A172 (cell line): ENCODE measurements around the gene ARMC8. TPM values are rescaled to one million over a fixed set of nuclear protein-coding genes. Genes with fewer than 3 reads are reported as not detected.

Source experiments
- DNase-seq: peaks from one replicate; pipeline ENCODE4 v3.0.0-alpha.2; 2015; ENCODE audit warnings: low spot score
- total RNA-seq: library from RNA; depleted of rRNA; stranded (reverse); fragments of >200 nt; shearing (Covaris generic); gene quantifications from 2 replicates; pipeline ENCODE4 v1.2.3, GENCODE V29; 2014

Gene ARMC8
- total RNA-seq, 1 experiment from 2014 or later: 65.1 TPM

DNA sequence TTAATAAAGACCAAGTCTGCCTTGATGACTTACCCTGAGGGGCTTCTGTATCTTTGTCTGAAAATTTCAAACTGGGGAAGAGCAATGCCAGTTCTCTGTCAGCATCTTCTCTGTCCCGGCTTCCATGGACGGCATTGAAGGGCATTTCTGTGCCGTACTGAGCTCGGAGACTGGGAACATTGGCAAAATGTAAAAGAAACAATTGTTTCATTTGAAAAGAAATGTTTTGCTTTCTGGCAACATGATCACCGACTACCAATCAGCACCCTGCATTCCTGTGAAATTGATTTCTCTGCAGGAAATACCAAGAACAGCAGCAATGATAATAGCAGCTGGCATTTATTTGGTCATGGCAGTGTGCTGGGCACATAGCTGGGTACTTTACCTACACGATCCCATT, 116.4 kb downstream of the ARMC8 start:
- no peak for DNase-seq

DNA sequence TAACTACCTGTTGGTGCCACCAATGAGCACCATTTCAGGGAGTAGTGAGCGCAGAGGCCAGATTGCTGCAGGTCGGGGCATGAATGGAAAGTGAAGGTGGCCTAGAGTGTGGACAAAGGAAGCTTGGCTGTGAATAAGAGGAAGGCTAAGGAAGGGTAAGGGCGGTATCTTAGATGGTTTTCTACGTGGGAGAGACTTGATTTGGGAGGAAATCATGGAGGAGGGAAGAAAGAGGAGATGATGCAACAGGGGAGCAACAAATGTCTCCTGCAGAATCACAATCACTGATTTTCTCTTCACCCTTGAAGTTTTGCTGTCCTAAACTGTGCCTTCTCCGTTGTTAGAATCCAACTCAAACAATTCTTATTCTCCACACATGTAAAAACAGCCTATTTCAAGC, 120.8 kb downstream of the ARMC8 start:
- no peak for DNase-seq

DNA sequence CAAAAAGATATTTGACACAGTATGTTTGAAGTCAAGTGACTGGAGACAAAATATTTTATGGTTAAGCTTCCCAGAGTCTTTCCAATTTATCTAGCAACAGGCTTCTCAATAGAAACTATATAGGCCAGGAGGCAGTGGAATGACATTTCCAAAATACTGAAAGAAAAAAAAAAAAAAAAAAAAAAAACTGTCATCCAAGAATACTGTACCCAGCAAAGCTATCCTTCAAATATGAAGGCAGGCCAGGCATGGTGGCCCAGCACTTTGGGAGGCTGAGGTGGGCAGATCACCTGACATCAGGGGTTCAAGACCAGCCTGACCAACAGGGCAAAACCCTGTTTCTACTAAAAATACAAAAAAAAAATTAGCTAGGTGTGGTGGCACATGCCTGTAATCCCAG, 121.7 kb downstream of the ARMC8 start:
- DNase-seq: no peak

DNA sequence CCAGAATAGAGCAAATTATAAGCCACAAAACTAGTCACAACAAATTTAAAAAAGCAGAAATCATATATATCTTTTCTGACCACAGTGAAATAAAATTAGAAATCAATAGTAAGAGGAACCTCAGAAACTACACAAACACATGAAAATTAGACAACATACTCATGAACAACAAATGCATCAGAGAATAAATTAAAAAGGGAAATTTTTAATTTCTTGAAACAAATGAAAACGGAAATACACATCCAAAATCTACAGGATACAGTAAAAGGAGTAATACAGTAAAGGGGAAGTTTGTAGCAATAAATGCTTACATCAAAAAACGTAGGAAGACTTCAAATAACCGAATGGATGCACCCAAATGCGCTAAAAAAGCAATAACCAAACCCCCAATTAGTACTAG, 123.4 kb downstream of the ARMC8 start:
- no peak for DNase-seq

DNA sequence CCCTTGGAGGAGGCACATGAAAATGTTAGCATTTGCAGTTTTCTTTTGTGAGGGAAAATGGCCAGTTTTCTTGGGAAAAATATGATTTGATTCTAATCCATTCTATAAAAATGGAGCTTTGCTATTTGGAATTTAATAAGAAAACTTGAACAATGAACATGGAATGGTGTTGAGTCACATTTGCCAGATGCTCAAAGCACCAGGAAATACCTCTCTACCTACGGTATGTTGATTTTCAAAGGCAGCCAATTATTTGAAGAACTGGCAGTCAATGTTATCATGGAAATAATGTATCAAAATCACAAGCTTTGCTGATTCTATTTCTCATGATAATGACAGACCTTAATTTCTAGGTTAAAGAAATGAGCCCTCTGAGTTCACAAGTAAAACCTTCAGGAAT, 127.7 kb downstream of the ARMC8 start:
- DNase-seq: no peak

DNA sequence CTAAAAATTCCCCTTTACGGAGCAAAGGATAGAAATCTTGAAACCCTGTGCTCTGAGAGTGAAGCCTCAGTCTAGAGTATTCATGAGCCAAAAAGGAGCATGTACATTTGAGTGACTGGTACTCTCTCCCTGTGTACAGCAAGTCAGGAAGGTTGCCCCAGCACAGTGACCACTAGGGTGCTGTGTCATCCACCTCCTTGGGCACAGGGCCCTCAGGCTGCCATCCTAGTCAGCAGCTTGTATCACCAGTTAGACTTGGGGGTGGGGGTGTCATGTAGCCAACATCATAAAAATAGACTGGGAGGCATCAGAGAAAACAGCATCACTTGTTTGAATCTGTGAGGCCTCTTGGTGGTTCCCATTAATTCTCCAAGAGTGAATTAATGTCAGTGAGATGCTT, 130.6 kb downstream of the ARMC8 start:
- DNase-seq: no peak

DNA sequence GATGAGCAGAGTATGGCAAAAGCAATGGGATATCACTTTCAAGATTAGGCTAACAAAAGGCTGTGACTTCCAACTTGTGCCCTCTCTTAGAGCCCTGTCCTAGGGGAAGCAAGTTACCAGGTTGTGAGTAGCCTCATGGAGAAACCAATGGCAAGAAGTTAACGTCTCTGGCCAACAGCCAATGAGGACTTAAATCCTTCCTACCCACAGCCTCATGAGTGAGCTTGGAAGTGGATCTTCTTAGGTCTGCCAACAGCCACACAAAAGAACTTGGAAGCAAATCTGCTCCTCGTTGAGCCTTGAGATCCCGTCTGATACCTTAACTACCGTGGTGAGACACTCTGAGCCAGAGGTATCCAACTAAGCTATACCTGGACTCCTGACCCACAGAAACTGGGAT, 136.9 kb downstream of the ARMC8 start:
- no peak for DNase-seq

DNA sequence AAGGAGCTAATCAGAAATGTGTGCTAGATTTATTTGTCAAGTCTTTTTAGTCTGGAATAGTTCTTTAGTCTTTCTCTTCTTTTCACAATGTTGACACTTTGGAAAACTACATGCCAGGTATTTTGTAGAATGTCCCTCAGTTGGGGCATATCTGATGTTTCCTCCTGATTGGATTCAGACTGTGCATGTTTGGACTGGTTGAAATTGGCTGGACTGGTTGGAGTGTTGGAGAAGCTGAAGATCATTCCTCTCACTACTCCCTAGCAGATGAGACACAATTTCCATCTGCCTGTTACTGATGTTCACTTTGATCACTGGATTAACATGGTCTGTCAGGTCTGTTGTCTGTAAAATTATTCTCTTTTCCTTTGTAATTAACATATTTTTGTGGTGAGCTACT, 138.9 kb downstream of the ARMC8 start:
- DNase-seq: no peak

DNA sequence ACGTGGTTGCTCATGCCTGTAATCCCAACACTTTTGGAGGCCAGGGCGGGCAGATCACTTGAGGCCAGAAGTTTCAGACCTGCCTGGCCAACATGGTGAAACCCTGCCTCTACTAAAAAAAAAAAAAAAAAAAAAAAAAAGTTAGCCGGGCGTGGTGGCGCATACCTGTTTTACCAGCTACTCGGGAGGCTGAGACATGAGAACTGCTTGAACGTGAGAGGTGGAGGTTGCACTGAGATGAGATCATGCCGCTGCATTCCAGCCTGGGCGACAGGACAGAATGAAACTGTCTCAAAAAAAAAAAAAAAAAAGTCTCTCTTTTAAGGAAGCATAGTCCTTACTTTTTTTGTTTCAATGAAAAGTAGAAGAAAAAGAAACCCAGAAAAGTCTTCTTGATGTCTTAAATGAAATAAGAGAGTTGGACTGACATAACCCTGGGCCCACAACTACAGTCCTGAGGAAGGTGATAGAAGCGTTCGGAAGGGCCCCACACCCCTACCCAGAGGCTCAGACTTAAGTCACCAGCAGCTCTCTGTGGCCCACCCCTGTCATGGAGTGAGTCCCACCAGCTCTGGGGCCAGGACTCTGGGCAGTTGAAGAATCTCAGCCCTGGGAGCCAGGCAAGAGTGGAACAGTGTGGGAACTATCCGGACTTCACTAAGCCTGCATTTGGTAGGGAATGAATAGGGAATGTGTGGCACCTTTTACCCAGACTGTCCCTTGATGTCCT, 139.9 kb downstream of the ARMC8 start:
- no peak for DNase-seq

DNA sequence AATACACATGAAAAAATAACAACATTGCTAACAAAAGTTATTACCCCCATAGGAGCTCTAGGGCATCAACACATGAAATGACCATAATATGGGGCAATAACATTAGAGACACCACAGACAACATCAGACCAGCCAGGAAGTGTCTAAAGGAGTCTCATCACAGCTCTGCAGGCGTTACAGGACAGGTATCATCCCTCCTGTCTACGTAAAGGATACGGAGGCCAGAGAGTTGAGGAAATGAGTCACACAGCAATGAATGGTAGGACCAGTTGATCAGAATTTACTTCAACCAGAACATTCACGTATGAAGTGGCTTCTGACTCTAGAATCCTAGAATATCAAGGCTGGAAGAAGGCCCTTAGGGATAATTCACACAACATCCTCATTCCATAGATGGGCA, 140.7 kb downstream of the ARMC8 start:
- no peak for DNase-seq

DNA sequence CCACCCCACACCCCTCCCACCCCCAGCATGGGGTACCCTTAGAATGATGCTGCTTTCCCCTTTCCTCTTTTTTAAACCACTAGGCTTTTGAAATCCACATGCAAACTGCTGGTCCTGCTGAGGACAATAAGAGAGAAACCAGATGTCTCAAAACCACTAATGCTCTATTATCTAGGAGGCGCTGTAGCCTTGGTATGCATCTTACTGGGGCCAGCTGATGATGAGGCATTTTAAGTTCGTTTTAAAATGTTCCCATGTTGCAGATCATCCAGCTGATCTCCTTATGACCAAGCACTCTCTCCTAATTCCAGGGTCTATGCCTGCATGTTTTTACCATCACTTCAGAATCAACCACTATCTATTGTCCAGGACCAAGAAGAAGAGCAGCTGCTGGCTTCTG, 141.2 kb downstream of the ARMC8 start:
- DNase-seq: no peak

DNA sequence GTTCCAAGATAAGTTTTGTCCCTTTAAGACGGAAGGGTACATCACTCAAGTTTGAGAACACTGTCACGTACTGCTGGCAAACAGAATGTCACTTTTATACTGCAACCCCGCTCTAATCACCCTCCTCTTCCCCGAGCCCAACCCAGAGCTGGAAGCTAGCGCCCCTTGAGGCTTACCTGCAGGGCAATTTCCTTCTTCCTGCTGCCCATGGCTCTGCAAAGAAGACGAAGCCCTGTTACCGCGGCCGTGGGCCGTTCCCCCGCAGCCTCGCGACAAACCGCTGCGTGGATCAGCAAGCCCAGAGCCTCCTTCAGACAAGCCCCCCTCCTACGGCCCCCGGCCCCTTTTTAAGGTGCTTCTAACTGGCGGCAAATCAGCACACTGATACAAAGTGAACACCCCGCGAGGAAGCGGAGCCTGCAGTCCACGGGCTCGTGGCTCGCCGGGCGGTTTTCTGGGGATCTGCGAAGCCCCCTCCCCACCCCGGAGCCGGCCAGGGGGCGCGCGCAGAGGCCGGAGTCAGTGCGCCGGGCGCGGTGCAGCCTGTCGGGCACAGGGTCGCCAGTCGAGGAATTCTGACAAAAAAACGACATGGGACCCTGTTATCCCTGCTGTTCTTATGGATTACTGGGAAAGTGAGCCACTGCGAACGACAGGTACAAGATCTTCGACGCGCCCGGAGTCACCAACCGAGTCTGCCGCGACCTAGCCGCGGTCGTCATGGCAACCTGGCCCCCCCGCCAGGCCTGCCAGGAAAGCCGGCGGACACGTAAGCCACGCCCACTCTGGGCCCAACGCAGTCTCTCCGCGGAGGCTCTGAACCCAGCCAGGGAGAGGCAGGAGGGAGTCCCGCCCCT, 142.3 kb downstream of the ARMC8 start, which contains the start of gene NME9:
Gene NME9, minus strand, starts transcription at position 725 of the 857 bp plus-strand sequence. Its CDS starts 516 bp downstream, at position 209.
- peak; percentile 76 for DNase-seq

DNA sequence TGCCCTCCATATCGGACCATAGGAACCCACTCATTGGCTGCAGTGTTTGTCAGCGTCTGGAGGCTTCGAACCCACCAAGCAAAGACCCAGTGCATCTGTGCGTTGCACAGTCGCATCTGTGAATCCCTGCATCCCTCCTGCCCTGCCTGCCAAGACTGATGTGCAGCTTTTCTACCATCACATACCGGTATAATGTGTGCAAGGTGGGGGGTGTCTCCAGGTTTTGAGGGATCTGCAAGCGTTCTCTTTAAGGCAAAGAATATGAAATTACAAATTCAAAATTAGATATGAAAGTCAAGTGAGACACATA, 142.8 kb downstream of the ARMC8 start:
- DNase-seq: no peak

DNA sequence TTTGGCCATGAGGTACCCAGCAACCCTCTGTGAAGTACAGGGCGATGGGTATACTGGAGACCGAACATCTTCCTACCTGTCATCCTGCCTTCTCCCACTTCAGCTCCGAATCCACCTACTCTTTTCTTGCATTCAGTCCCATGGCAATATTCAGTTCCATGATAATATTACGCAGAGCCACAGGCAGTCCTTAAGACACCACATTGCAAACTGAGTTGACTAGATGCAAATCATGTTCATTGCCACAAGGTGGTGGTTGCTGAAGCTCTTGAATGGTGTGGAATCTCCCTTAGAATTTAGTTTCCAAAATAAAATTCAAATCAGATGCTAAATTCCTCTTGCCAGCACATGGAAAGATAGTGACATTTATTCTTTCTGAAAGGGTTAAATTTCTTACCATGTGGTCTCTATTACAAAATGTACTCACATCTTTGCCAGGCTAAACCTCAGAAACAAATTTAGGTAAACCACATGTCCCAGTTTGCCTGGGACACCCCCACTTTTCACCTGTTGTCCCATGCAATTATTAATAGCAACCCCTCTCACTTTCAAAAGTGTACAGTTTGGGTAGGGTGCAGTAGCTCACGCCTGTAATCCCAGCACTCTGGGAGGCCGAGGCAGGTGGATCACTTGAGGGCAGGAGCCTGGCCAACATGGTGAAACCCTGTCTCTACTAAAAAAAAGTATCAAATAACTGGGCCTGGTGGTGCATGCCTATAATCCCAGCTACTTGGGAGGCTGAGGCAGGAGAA, 144.2 kb downstream of the ARMC8 start:
- no peak for DNase-seq

DNA sequence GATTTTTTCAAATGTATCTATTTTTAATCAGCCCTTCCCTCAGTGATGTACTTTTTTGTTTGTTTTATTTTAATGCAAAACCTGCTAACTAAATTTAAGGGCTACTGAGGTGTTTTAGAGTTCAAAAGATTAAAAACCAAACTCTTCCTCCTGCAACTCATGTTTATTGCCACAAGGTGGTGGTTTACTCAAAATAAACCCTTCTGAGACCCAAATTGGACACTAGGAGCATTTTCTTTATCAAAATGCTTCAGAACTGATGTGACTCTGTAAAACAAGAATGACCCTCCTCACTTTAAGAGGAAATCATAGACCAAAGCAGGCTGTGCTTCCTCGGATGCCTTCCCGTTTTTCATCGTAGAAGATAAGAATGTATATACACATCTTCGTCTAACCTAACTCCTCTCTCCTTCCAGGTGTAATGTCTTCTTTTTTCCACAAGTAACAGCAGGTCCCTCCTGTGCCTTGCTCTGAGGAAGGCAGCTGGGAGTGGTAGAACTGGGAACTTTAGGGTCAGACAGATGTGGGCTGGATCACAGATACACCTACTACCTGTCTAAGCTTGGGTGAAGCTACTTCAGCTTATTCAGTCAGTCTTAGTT, 145.5 kb downstream of the ARMC8 start:
- DNase-seq: peak; percentile 35

DNA sequence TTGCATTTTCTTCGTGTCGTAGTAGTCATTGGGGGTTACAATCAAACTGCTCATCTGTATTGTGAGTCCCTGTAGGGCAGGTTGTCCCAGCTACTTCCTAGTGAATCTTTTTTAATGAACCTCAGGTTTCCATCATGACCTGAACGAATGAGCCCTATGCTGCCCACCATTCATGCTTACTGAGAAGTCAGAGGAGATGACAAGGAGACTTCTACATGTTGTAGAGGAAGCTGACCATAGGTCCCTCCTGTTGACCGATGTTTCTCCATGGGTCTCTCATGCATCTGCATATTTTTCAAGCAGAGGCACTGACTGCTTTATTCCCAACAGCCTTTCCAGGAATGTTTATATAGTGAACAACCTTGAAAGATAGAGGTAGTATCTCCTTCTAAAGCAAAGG, 147.5 kb downstream of the ARMC8 start:
- no peak for DNase-seq

DNA sequence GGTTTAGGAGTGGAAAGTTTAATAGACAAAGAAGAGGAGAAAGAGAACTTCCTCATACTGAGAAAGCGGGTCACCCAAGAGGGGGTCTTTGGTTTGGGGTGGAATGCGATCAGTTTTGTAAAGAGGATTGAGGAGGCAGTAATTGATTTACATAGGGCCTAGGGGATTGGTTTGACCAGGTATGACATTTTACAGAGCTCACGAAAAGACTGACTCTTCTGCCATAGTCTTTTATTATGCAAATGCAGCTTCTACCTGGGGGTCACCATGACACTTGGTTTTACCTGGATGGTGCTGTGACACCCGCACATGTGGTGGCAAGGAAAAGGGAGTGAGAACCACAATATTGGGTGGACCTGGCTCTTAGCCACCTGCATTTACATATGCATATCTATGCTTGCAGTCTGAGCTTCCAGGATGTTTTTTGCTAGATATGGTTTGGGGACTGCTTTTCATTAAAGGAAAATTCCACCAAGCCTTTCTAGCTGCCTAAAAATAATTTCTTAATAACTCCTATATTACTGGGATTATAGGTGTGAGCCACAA, 149.4 kb downstream of the ARMC8 start:
- DNase-seq: no peak

DNA sequence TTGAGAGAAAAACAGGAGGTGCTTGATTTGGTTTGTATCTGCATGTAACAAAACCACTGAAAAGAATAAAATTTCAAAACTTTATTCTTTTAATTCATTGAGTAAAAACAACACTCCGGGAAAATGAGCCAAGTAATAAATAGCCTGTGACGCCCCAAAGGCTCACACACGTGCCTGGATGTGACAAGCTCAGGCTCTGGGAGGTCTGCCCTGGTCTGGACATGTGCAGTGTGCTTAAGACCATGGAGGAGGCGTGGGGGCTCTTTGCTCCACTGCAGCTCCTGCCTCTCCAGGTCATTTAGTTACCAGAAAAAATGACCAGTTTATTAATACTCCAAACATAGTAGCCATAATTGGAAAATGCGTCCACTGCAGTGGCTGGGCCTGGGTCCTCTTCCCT, 151.1 kb downstream of the ARMC8 start:
- no peak for DNase-seq

DNA sequence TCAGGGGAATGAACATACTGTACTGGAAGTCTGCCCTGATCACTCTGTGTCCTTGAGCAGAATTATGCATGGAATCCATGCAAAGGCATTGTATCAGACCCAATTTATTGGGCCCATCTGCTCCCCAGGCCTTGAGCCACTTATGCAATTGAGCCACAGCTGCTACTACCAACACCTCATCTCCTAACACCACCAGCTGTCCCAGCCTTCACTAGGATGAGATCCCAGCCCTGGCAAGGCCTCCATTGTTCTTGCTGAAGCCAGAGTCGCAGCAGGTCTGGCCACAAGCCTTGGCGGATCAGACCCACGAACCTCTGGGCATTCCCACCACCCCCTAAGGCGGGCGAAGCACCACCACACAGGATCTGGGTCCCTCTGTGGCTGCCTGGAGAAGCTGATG, 151.7 kb downstream of the ARMC8 start:
- DNase-seq: no peak

DNA sequence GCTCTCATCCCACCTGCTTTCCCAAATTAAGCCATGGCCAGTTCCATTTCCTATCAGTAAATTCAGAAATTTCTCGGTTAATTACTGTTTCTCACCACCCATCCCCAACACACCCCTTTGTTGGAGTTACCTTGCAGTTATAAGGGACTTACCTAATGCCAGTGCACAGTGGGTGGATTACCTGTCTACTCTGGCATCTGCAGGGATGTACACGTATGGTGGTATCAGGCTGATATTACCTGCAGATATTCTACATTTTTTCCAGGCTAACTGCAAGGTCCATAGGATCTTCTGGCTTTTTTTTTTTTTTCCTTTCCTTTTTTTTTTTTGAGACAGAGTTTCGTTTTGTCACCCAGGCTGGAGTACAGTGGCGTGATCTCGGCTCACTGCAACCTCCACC, 153.4 kb downstream of the ARMC8 start:
- DNase-seq: no peak

DNA sequence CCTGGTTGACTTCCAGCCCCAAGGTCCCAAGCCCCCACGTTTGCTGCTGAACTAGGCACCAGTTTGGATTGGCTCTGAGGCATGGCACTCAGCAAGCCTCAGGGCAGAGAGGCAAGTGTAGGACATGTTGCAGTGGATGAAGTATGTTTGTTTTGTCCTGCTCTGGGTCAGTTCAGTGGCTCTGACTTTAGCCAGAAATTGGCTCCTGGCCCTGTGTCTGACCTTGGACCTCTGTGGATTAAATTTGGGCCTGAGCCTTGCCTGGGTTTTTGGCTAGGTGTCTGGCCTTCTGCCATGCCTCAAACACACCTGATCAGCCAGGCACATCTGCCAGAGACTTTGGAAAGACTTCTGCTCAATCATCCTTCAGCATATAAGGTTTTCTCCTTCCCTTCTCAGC, 157.7 kb downstream of the ARMC8 start:
- no peak for DNase-seq
